Thymus (tissue), 11 donors: ENCODE measurements around the gene BID. TPM values are rescaled to one million over a fixed set of nuclear protein-coding genes. Genes with fewer than 3 reads are reported as not detected.

Experiments
- DNase-seq, 9 donors: peaks; one replicate each; pipeline ENCODE4 v3.0.0-alpha.2; 2013; ENCODE audit warnings: low spot score in 9 of 9, low read depth in 6 of 9, missing footprints in 1 of 9
- H3K27ac ChIP-seq, 2 donors: one replicate each; pipeline ENCODE4 v1.5.1; 2013; ENCODE audit warnings: control low read depth in 1 of 2, low read depth in 1 of 2, low read length in 1 of 2, mild to moderate bottlenecking in 1 of 2, moderate library complexity in 1 of 2
- H3K27me3 ChIP-seq, 2 donors: one replicate each; pipeline ENCODE4 v1.5.1; 2013; ENCODE audit warnings: low read length in 1 of 2; ENCODE audit not compliant: control insufficient read depth in 2 of 2, insufficient read depth in 1 of 2
- H3K36me3 ChIP-seq, 2 donors: one replicate each; pipeline ENCODE4 v1.5.1; 2013; ENCODE audit warnings: low read length in 1 of 2, mild to moderate bottlenecking in 1 of 2, moderate library complexity in 1 of 2; ENCODE audit not compliant: control insufficient read depth in 2 of 2, insufficient read depth in 2 of 2
- H3K4me1 ChIP-seq, 2 donors: one replicate each; pipeline ENCODE4 v1.5.1; 2013; ENCODE audit warnings: low read length in 2 of 2; ENCODE audit not compliant: control insufficient read depth in 2 of 2, insufficient read depth in 2 of 2
- H3K4me3 ChIP-seq, 2 donors: one replicate each; pipeline ENCODE4 v1.5.1; 2013; ENCODE audit warnings: low read length in 2 of 2, control low read depth in 1 of 2, mild to moderate bottlenecking in 1 of 2
- H3K9me3 ChIP-seq, 2 donors: one replicate each; pipeline ENCODE4 v1.5.1; 2013; ENCODE audit warnings: low read length in 1 of 2, mild to moderate bottlenecking in 1 of 2; ENCODE audit not compliant: control insufficient read depth in 2 of 2, insufficient read depth in 1 of 2
- WGBS: extraction: QIAGEN DNeasy Blood & Tissue Kit; methylation state at CpG from one replicate; pipeline ENCODE4 v1.1.7; 2013; 5-methylcytosine and 5-hydroxymethylcytosine counted together
- polyA plus RNA-seq: library from polyadenylated mRNA; stranded (reverse); fragments of 200-250 nt; gene quantifications from one replicate; pipeline ENCODE4 v1.2.3, GENCODE V29; 2013
- total RNA-seq: library from RNA; stranded (reverse); fragments of 120-200 nt; gene quantifications from one replicate; pipeline ENCODE4 v1.2.4, GENCODE V29; 2013
- donor health status: healthy.

Gene BID
- total and polyA plus RNA-seq, 2 donors, result 32.5 to 46.7 TPM

DNA sequence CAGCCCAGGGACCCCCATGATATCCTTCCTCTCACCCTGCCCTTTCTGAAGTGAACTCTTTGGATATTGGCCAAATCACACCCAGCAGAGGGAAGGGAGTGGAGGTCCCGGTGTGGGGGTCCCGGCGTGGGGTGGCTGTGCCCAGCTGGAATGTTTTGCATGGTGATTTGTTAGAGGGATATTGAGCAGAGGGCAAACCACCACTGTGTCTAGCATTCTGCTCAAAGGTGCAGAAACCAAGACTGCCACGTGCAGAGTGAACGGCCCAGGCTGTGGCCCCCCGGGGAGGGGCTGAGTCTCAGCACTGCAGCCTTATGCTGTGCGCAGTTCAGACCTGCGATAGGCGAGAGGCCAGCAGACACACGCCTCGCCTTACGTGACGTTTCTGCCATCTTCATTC lies 7.9 kb upstream of the BID start:
- Histone ChIP-seq H3K4me3 (no peak overlapping the region), H3K4me1 (peaks cover 33 to 64% of the 10 kb centered on the region in 2 donors)

DNA sequence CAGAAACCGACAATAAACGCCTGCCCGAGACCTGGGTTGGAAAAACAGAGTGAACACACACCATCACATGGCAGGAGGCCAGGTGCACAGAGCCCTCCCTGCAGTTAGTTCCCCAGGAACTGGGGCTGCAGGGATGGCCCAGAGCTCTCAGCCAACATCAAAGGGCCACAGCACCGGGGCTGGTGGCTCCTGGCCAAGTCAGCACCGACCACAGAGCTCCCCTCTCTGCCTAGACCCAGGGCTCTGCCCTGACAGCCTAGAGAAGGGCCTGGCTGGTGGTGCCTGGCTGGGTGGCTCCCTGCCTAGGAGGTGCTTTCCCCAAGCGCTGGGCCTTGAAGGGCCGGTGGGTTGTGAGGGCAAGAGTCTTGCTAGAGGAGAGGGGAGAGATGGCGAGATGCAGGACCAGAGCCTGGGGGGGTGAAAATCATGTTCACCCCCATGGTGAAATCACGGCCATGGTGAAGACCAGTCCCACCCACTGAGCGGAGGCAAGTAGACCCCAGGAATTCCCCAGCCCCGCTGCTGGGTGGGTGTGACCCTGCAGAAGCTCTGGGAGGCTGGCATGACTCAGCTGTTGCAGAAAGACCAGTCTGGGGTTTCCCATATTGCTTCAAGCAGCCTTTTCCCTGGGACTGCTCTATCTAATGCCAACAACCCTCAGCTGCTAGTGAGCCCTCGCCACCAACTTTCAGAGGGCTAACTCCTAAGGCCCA lies 7.2 kb upstream of the BID start:
- peak overlapping the region; percentile 58 to 73 for H3K27ac ChIP-seq
- no peaks in the 10 kb centered on the region for H3K27me3 ChIP-seq
- H3K4me3 ChIP-seq, result no peak overlapping the region
- peaks cover 33 to 61% of the 10 kb centered on the region in 2 donors for H3K4me1 ChIP-seq
- H3K9me3 ChIP-seq, result peaks cover 4 to 10% of the 10 kb centered on the region in 2 donors
- 16% methylated on average over 12 of the region's 12 CpGs for WGBS
- peaks cover 0 to 6% of the 10 kb centered on the region in 2 donors for H3K36me3 ChIP-seq
- peak in 1 of 9 donors; percentile 73 for DNase-seq

More for the DNA sequence above, 7.9 kb upstream of the BID start:
- no peak overlapping the region for H3K27ac ChIP-seq
- H3K36me3 ChIP-seq, result peaks cover 0 to 6% of the 10 kb centered on the region in 2 donors
- no peaks in the 10 kb centered on the region for H3K27me3 ChIP-seq
- H3K9me3 ChIP-seq, result peaks cover 4 to 10% of the 10 kb centered on the region in 2 donors
- DNase-seq, result no peak
- WGBS, result 88% methylated on average over 13 of the region's 13 CpGs

GRCh38 chr22:17780741-17781318 lies 6.6 kb upstream of the BID start:
- H3K4me3 ChIP-seq, result no peak overlapping the region
- WGBS, result 72% methylated on average over 10 of the region's 10 CpGs
- H3K36me3 ChIP-seq, result peaks cover 0 to 6% of the 10 kb centered on the region in 2 donors
- no peaks in the 10 kb centered on the region for H3K27me3 ChIP-seq
- H3K27ac ChIP-seq, result peak overlapping the region; percentile 58 to 73
- H3K4me1 ChIP-seq, result peaks cover 36 to 62% of the 10 kb centered on the region in 2 donors
- DNase-seq, result no peak
- peaks cover 4 to 10% of the 10 kb centered on the region in 2 donors for H3K9me3 ChIP-seq

DNA sequence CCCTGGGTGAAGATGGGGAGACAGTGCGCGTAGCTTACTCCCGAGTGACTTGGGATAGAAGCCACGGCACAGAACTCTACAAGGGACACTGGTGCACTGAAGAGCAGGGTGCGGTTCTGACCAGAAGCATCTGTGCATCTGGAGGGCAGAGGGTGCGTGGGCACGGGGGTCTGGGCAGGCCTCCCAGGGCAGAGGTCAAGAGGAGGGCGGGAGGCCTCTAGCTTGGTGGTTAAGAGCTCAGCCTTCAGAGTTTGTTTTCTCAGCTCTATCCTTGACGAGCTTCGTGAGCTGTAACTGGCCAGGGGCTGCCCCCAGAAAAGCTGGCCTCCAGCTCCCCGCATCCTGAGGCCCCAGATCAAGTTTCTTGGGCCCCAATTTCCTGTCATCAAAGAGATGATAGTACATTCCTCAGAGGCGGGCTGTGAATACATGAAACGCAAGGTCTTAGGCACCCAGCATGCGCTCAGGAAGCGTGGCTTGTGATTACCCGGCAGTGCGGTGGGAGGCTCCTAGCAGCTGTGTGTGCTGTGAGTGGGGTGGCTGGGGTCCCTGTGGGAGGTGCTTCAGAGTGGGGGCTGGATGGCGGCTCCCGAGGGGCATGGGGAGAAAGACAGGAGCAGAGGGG lies 6.0 kb upstream of the BID start:
- Histone ChIP-seq H3K27ac (peak overlapping the region in 1 of 2 donors; percentile 17), H3K36me3 (peaks cover 0 to 6% of the 10 kb centered on the region in 2 donors), H3K9me3 (peaks cover 4 to 10% of the 10 kb centered on the region in 2 donors), H3K27me3 (no peaks in the 10 kb centered on the region), H3K4me1 (peaks cover 38 to 66% of the 10 kb centered on the region in 2 donors), H3K4me3 (no peak overlapping the region)
- DNase-seq, result no peak
- WGBS, result 54% methylated on average over 19 of the region's 19 CpGs

GRCh38 chr22:17779286-17780115 lies 5.2 kb upstream of the BID start:
- H3K27ac ChIP-seq, result no peak overlapping the region
- no peaks in the 10 kb centered on the region for H3K27me3 ChIP-seq
- H3K36me3 ChIP-seq, result peaks cover 0 to 6% of the 10 kb centered on the region in 2 donors
- peaks cover 4 to 10% of the 10 kb centered on the region in 2 donors for H3K9me3 ChIP-seq
- DNase-seq, result no peak
- H3K4me3 ChIP-seq, result no peak overlapping the region
- WGBS, result 81% methylated on average over 27 of the region's 27 CpGs
- H3K4me1 ChIP-seq, result peaks cover 44 to 73% of the 10 kb centered on the region in 2 donors

DNA sequence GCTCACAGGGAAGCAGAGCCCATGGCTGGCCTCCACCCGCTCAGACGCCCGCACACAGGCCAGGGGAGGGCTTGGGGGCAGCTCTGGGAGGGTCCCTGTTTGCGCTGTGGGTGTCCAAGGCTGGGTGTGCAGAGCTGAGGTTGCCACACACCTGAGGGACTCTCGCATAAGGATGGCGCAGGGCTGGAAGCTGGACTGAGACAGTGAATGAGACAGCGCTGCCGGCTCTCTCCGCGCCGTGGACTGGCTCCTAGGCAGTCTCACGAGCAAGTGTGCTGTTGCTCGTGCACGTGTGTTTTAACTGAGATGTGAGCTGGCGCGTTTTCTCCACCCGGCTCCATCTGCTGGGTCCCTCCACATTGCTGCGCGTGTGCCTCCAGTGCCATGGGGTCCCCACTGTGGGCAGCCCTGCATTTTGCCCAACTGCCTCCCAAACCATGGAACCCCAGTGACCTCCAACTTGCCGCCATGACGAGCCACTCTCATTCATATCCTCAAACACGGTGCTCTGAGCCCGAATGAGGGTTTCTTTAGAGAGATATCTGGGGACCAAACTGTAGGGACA lies 4.2 kb upstream of the BID start:
- peaks cover 4 to 10% of the 10 kb centered on the region in 2 donors for H3K9me3 ChIP-seq
- WGBS, result 98% methylated on average over 23 of the region's 23 CpGs
- H3K27ac ChIP-seq, result no peak overlapping the region

DNA sequence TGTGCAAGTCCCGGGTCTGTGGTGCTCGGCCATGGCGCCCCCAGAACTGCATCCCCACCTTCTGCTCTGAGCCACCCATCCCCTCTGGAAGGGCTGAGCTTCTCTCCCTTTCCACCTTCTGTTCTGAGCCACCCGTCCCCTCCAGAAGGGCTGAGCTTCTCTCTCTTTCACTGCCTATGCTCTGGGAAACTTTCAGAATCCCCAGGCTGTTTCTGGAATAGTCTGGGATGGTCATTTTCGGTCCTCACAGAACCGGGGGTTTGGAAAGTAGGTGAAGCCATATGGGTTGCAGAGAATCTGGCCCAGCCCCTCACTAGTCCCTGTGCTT lies 3.4 kb upstream of the BID start:
- peaks cover 4 to 10% of the 10 kb centered on the region in 2 donors for H3K9me3 ChIP-seq
- WGBS, result 55% methylated on average over 6 of the region's 6 CpGs

More for the DNA sequence above, 4.2 kb upstream of the BID start:
- H3K36me3 ChIP-seq, result peaks cover 0 to 6% of the 10 kb centered on the region in 2 donors
- no peak for DNase-seq
- peaks cover 0 to under 1% of the 10 kb centered on the region in 2 donors for H3K27me3 ChIP-seq
- H3K4me1 ChIP-seq, result peaks cover 45 to 74% of the 10 kb centered on the region in 2 donors
- H3K4me3 ChIP-seq, result peak overlapping the region in 1 of 2 donors; percentile 67

DNA sequence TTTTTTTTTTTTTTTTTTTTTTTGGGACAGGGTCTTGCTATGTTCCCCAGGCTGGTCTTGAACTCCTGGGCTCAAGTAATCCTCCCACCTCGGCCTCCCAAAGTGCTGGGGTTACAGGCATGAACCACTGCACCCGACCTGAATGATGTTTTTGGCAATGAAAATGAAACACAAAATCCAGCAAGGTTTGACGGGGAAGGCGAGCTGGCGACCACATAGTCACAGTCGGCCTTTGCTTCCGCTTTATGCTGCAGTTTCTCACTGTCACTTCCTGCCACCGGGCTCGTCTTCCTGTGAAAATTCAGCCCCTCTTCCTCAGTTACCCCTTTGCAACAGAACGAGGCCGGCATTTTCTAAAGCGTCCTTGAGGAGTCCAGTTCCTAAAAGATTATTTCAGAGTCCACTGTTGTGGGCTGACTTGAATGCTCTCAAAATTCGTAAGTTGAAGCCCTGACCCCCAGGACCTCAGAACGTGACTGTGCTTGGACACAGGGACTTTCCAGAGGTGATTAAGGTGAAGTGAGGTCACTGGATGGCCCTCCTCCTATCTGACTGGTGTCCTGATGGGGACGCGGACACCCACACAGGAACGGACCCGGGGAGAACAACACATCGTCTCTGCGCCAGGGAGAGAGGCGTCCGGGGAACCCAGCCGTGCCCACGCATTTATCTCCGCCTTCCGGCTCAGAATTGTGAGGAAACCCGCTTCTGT lies 2.9 kb upstream of the BID start:
- 30% methylated on average over 27 of the region's 27 CpGs for WGBS
- Histone ChIP-seq H3K36me3 (peaks cover under 1 to 7% of the 10 kb centered on the region in 2 donors), H3K9me3 (peaks cover 4 to 10% of the 10 kb centered on the region in 2 donors), H3K4me1 (peaks cover 49 to 84% of the 10 kb centered on the region in 2 donors), H3K27me3 (peaks cover 0 to 2% of the 10 kb centered on the region in 2 donors), H3K4me3 (peak overlapping the region; percentile 57 to 67), H3K27ac (peak overlapping the region; percentile 79 to 91)
- peak in 4 of 9 donors; percentile 61 to 80 (median 66) for DNase-seq

More for the DNA sequence above, 3.4 kb upstream of the BID start:
- peaks cover 51 to 82% of the 10 kb centered on the region in 2 donors for H3K4me1 ChIP-seq
- peaks cover 0 to 2% of the 10 kb centered on the region in 2 donors for H3K27me3 ChIP-seq
- peak overlapping the region; percentile 57 to 67 for H3K4me3 ChIP-seq
- peak overlapping the region; percentile 79 to 91 for H3K27ac ChIP-seq
- no peak for DNase-seq
- peaks cover 0 to 6% of the 10 kb centered on the region in 2 donors for H3K36me3 ChIP-seq
